IMR-90 (cell line): ENCODE measurements around the gene ANLN. TPM values are rescaled to one million over a fixed set of nuclear protein-coding genes. Genes with fewer than 3 reads are reported as not detected.

ENCODE experiments used
- ATAC-seq: fragments of 200-7000 bp; cut with Tn5 transposase; 2 replicates; pipeline ENCODE4 v1.9.1; 2020; ENCODE audit warnings: low read depth, mild to moderate bottlenecking, moderate library complexity
- BruUV-seq: library from RNA; stranded (reverse); fragments of 400-500 nt; replicated peaks from 2 replicates; lab custom pipeline; 2021; lab: Mats Ljungman, UMichigan
- CTCF ChIA-PET: fragments of 300-600 bp; formaldehyde crosslinking; extraction: SDS; loops from one replicate; lab custom pipeline; 2021; ENCODE audit warnings: antibody characterized with exemption; lab: Yijun Ruan, JAX
- POLR2A ChIA-PET: fragments of 300-600 bp; sonication (Branson Sonifier 250); formaldehyde crosslinking; loops from one replicate; lab custom pipeline; 2022; ENCODE audit warnings: antibody characterized with exemption; ENCODE audit not compliant: unreplicated experiment; lab: Charles Lee
- DNase-seq: peaks from one replicate; pipeline ENCODE4 v3.0.0; 2013
- H2AFZ ChIP-seq: replicated peaks from 2 replicates; pipeline ENCODE3; 2013; ENCODE audit warnings: low read length, mild to moderate bottlenecking; ENCODE audit not compliant: poor library complexity
- H2AK5ac ChIP-seq: 2 replicates; pipeline ENCODE4 v1.6.1; 2013; ENCODE audit warnings: low read depth, low read length, inconsistent platforms
- H2AK9ac ChIP-seq: replicated peaks from 2 replicates; pipeline ENCODE3; 2013; ENCODE audit warnings: mild to moderate bottlenecking, low read depth, low read length, moderate library complexity; ENCODE audit not compliant: poor library complexity
- H2BK120ac ChIP-seq: 2 replicates; pipeline ENCODE4 v1.6.1; 2013; ENCODE audit warnings: low read depth, low read length, inconsistent platforms
- H2BK15ac ChIP-seq: 3 replicates; pipeline ENCODE4 v1.6.1; 2013; ENCODE audit warnings: low read depth, low read length, inconsistent platforms
- H2BK20ac ChIP-seq: 2 replicates; pipeline ENCODE4 v1.6.1; 2013; ENCODE audit warnings: low read depth, mild to moderate bottlenecking, inconsistent platforms, low read length, moderate library complexity
- H2BK5ac ChIP-seq: 2 replicates; pipeline ENCODE4 v1.6.1; 2013; ENCODE audit warnings: mild to moderate bottlenecking, low read depth, low read length, inconsistent platforms; ENCODE audit not compliant: poor library complexity, severe bottlenecking
- H3K14ac ChIP-seq: replicated peaks from 2 replicates; pipeline ENCODE4 v1.6.1; 2013; ENCODE audit warnings: low read depth, low read length, inconsistent platforms
- H3K18ac ChIP-seq: 2 replicates; pipeline ENCODE4 v1.6.1; 2013; ENCODE audit warnings: low read depth, low read length, control low read depth
- H3K23ac ChIP-seq: 2 replicates; pipeline ENCODE4 v1.6.1; 2013; ENCODE audit warnings: low read depth, low read length, inconsistent platforms
- H3K27ac ChIP-seq: 2 replicates; pipeline ENCODE4 v1.5.1; 2013; ENCODE audit warnings: mild to moderate bottlenecking, control low read depth, low read length; ENCODE audit not compliant: insufficient read depth
- H3K27me3 ChIP-seq: 2 replicates; pipeline ENCODE4 v1.6.1; 2013; ENCODE audit warnings: low read length; ENCODE audit not compliant: control insufficient read depth, insufficient read depth
- H3K36me3 ChIP-seq: 2 replicates; pipeline ENCODE4 v1.6.1; 2013; ENCODE audit warnings: low read length, mixed read lengths; ENCODE audit not compliant: control insufficient read depth, insufficient read depth
- H3K4ac ChIP-seq: 2 replicates; pipeline ENCODE4 v1.6.1; 2013; ENCODE audit warnings: low read depth, low read length, inconsistent platforms
- H3K4me1 ChIP-seq: 2 replicates; pipeline ENCODE4 v1.6.1; 2013; ENCODE audit warnings: low read length, mixed read lengths; ENCODE audit not compliant: control insufficient read depth, insufficient read depth
- H3K4me2 ChIP-seq: 2 replicates; pipeline ENCODE4 v1.6.1; 2013; ENCODE audit warnings: low read depth, mild to moderate bottlenecking, control low read depth, low read length, moderate library complexity
- H3K4me3 ChIP-seq: 2 replicates; pipeline ENCODE4 v1.5.1; 2013; ENCODE audit warnings: low read depth, mild to moderate bottlenecking, control low read depth, low read length, moderate library complexity; ENCODE audit not compliant: insufficient read depth
- H3K56ac ChIP-seq: 2 replicates; pipeline ENCODE4 v1.6.1; 2013; ENCODE audit warnings: low read length, inconsistent platforms; ENCODE audit not compliant: insufficient read depth; ENCODE audit errors: extremely low read depth
- H3K79me1 ChIP-seq, 2 experiments: 2 replicates each; pipeline ENCODE4 v1.6.1; 2013; ENCODE audit warnings: low read length in 2 of 2, inconsistent platforms in 1 of 2, low read depth in 1 of 2
- H3K9ac ChIP-seq: 2 replicates; pipeline ENCODE4 v1.6.1; 2013; ENCODE audit warnings: low read depth, low read length, control low read depth
- H3K9me1 ChIP-seq: 2 replicates; pipeline ENCODE4 v1.6.1; 2013; ENCODE audit warnings: low read length, inconsistent platforms; ENCODE audit not compliant: insufficient read depth
- H3K9me3 ChIP-seq: 2 replicates; pipeline ENCODE4 v1.6.1; 2013; ENCODE audit warnings: low read length; ENCODE audit not compliant: control insufficient read depth, insufficient read depth
- H4K20me1 ChIP-seq: 2 replicates; pipeline ENCODE4 v1.6.1; 2013; ENCODE audit warnings: low read length, inconsistent platforms; ENCODE audit not compliant: insufficient read depth
- H4K5ac ChIP-seq: 2 replicates; pipeline ENCODE4 v1.6.1; 2013; ENCODE audit warnings: mild to moderate bottlenecking, low read depth, low read length, control low read depth
- H4K8ac ChIP-seq, 2 experiments: 2 replicates each; pipeline ENCODE4 v1.6.1; 2013; ENCODE audit warnings: low read depth in 2 of 2, low read length in 2 of 2, control low read depth in 1 of 2, inconsistent platforms in 1 of 2
- H4K91ac ChIP-seq: 2 replicates; pipeline ENCODE4 v1.6.1; 2013; ENCODE audit warnings: low read depth, low read length, inconsistent platforms; ENCODE audit not compliant: insufficient read depth
- BHLHE40 ChIP-seq: fragments of 150-350 bp; IDR thresholded peaks from 2 replicates; pipeline ENCODE4 v1.6.1; 2016; ENCODE audit warnings: mild to moderate bottlenecking, low read depth, low read length
- CEBPB ChIP-seq: IDR thresholded peaks from 2 replicates; pipeline ENCODE4 v1.6.1; 2012; ENCODE audit warnings: low read depth, low read length, improper control_type of control experiment
- CHD1 ChIP-seq: IDR thresholded peaks from 2 replicates; pipeline ENCODE4 v1.6.1; 2012; ENCODE audit warnings: low read depth, low read length, improper control_type of control experiment
- FOS ChIP-seq: fragments of 150-350 bp; IDR thresholded peaks from 2 replicates; pipeline ENCODE4 v1.6.1; 2016; ENCODE audit warnings: low read depth, low read length
- MAFK ChIP-seq: IDR thresholded peaks from 2 replicates; pipeline ENCODE4 v1.6.1; 2012; ENCODE audit warnings: low read depth, low read length, improper control_type of control experiment
- MXI1 ChIP-seq: IDR thresholded peaks from 2 replicates; pipeline ENCODE4 v1.6.1; 2012; ENCODE audit warnings: low read depth, mild to moderate bottlenecking, low read length, moderate library complexity, borderline replicate concordance
- RAD21 ChIP-seq: IDR thresholded peaks from 2 replicates; pipeline ENCODE4 v1.6.1; 2012; ENCODE audit warnings: low read length, improper control_type of control experiment
- RCOR1 ChIP-seq: IDR thresholded peaks from 2 replicates; pipeline ENCODE4 v1.6.1; 2012; ENCODE audit warnings: mild to moderate bottlenecking, low read length, improper control_type of control experiment; ENCODE audit not compliant: insufficient replicate concordance
- SMC3 ChIP-seq: fragments of 150-350 bp; IDR thresholded peaks from 2 replicates; pipeline ENCODE4 v1.6.1; 2016; ENCODE audit warnings: low read depth, mild to moderate bottlenecking, antibody characterized with exemption, low read length, moderate library complexity
- USF2 ChIP-seq: fragments of 150-350 bp; IDR thresholded peaks from 2 replicates; pipeline ENCODE4 v1.6.1; 2017; ENCODE audit warnings: mild to moderate bottlenecking, antibody characterized with exemption, low read length, low read depth
- whole genome bisulfite sequencing, 2 experiments: methylation state at CpG; one replicate each; pipeline versions ENCODE4 v1.1.5 to v1.1.7; 2013; ENCODE audit warnings: missing lambda C conversion rate in 2 of 2; ENCODE audit not compliant: insufficient read length in 1 of 2; ENCODE audit errors: extremely low coverage in 2 of 2; 5-methylcytosine and 5-hydroxymethylcytosine counted together
- dilution Hi-C: fragments of 300-500 bp; cut with HindIII; formaldehyde crosslinking; loops from one replicate; pipeline ENCODE4 v1.14.3; 2018; ENCODE audit warnings: low sequenced_read_pairs; ENCODE audit not compliant: unreplicated experiment
- in situ Hi-C: fragments of 300-500 bp; cut with MboI; formaldehyde crosslinking; loops from 3 replicates; pipeline ENCODE4 v1.14.3; 2019; ENCODE audit warnings: low sequenced_read_pairs, inconsistent platforms, mixed read lengths
- intact Hi-C: fragments of 100-400 bp; cut with micrococcal nuclease; formaldehyde crosslinking; loops from 2 replicates; pipeline ENCODE4 v1.10.0; 2022
- polyA plus RNA-seq, 3 experiments: library from polyadenylated mRNA; depleted of rRNA; stranded (reverse); fragments of >200 nt; gene quantifications; 2 replicates each; pipeline ENCODE4 v1.2.3, GENCODE V29; 2012; ENCODE audit warnings: low replicate concordance in 1 of 3
- total RNA-seq: library from RNA; depleted of rRNA; stranded (reverse); fragments of >200 nt; gene quantifications from 2 replicates; pipeline ENCODE4 v1.2.3, GENCODE V29; 2012
- TF ChIP-seq, protein P1 (sequence below): conservative IDR thresholded peaks from 2 replicates; pipeline ENCODE4 v1.5.1; 2012; ENCODE audit warnings: mild to moderate bottlenecking, low read depth, low read length, improper control_type of control experiment

The ANLN gene
- total and polyA plus RNA-seq, 2 of the 4 experiments (the other 2 are of a cell fraction), result 60.5 to 276 TPM

DNA sequence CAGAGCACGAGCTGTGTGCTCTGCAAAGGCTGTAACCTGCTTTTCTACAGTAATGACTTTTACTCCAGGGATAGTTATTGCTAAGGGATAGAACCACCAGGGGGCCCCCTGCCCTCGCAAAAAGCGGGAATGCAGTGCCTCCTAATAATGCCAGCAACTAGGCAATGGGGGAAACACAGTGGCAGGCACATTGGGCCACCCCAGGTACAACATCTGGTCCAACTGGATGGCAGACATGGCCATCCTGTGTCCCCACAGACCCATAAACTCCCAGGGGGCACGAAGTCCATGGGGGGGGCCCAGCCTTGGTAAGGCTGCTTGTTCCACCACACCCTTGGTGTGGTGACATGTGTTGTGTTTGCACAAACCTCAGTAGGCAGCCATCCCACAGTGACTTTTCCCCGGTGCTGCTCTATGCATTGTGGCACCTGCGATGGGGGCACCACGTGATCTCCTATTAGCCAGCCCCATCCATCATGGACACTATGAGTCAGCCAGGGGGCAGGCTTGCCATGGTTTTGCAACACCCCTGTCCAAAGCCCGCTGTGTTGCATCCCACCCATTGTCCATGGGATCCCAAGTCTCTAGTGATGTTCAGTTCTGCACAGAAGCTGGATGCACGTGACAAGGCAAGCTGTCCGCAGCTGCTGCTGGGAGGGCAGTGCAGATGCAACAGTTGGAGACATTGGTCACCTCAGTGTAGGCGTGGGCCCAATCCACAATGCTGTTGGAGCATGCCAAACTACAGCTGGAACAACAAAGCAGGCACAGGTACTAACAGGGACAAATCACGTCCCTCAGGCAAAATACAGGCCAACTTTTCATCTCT, 84.0 kb downstream of the ANLN start:
- Histone ChIP-seq H3K23ac (no peak overlapping the region), H3K9me1 (peaks cover 3% of the 10 kb centered on the region; the same call in 1 of the 2 replicates), H3K9me3 (no peaks in the 10 kb centered on the region), H2AK9ac (no peak overlapping the region), H3K4me2 (no peak overlapping the region), H3K18ac (no peak overlapping the region), H2BK5ac (no peak overlapping the region), H3K4me3 (no peak overlapping the region), H3K4me1 (no peaks in the 10 kb centered on the region), H4K5ac (no peak overlapping the region), H2AFZ (peak overlapping the region; percentile 73), H3K27me3 (peaks cover 4% of the 10 kb centered on the region; the same call in 1 of the 2 replicates), H2AK5ac (no peak overlapping the region), H3K79me1 (no peaks in the 10 kb centered on the region), H3K56ac (no peak overlapping the region), H3K4ac (peak overlapping the region; percentile 31; the same call in 1 of the 2 replicates), H4K8ac (no peak overlapping the region), H4K20me1 (no peaks in the 10 kb centered on the region), H2BK15ac (no peak overlapping the region), H3K9ac (no peak overlapping the region), H3K27ac (no peak overlapping the region), H2BK120ac (no peak overlapping the region), H3K36me3 (no peaks in the 10 kb centered on the region), H4K91ac (no peak overlapping the region), H3K14ac (no peak overlapping the region), H2BK20ac (no peak overlapping the region)
- WGBS, 2 experiments, result 95% methylated on average over 7 of the region's 12 CpGs; no CpG with 5 or more reads in 1 of the 2 experiments
- no TSS peak for BruUV-seq
- in situ Hi-C loops, result no loop called here
- intact Hi-C loops, result loop anchor here (1.0 to 5.0 kb wide), 2 partner anchors 709 to 729 kb away; no protein-coding TSS in a partner anchor
- CTCF ChIA-PET, result interaction anchor here (0.9 to 1.2 kb wide), 2 partner anchors 9 to 24 kb away, joined by 4 read pairs; no protein-coding TSS in a partner anchor
- peak; percentile 53 for ATAC-seq
- POLR2A ChIA-PET, result no interaction called here
- dilution Hi-C loops, result no loop called here
- DNase-seq, result no peak
- TF ChIP-seq, protein P1, sequence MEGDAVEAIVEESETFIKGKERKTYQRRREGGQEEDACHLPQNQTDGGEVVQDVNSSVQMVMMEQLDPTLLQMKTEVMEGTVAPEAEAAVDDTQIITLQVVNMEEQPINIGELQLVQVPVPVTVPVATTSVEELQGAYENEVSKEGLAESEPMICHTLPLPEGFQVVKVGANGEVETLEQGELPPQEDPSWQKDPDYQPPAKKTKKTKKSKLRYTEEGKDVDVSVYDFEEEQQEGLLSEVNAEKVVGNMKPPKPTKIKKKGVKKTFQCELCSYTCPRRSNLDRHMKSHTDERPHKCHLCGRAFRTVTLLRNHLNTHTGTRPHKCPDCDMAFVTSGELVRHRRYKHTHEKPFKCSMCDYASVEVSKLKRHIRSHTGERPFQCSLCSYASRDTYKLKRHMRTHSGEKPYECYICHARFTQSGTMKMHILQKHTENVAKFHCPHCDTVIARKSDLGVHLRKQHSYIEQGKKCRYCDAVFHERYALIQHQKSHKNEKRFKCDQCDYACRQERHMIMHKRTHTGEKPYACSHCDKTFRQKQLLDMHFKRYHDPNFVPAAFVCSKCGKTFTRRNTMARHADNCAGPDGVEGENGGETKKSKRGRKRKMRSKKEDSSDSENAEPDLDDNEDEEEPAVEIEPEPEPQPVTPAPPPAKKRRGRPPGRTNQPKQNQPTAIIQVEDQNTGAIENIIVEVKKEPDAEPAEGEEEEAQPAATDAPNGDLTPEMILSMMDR, result peak; percentile 42
- TF ChIP-seq MAFK (no peak), SMC3 (peak; percentile 34), CEBPB (peak; percentile 20; the same call in 1 of the 2 replicates), BHLHE40 (no peak), CHD1 (no peak), FOS (no peak), MXI1 (no peak), USF2 (no peak), RAD21 (peak; percentile 59), RCOR1 (no peak)
